ENCODE measurements around the gene SMLR1.

- TF ChIP-seq, protein P1, sequence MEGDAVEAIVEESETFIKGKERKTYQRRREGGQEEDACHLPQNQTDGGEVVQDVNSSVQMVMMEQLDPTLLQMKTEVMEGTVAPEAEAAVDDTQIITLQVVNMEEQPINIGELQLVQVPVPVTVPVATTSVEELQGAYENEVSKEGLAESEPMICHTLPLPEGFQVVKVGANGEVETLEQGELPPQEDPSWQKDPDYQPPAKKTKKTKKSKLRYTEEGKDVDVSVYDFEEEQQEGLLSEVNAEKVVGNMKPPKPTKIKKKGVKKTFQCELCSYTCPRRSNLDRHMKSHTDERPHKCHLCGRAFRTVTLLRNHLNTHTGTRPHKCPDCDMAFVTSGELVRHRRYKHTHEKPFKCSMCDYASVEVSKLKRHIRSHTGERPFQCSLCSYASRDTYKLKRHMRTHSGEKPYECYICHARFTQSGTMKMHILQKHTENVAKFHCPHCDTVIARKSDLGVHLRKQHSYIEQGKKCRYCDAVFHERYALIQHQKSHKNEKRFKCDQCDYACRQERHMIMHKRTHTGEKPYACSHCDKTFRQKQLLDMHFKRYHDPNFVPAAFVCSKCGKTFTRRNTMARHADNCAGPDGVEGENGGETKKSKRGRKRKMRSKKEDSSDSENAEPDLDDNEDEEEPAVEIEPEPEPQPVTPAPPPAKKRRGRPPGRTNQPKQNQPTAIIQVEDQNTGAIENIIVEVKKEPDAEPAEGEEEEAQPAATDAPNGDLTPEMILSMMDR (IDR thresholded peaks at IDR 0.05; ENCODE audit: low read depth, low read length), result no peak
- TF ChIP-seq POLR2A (IDR thresholded peaks at IDR 0.05; ENCODE audit: extremely low read depth, insufficient read length), result no peak
- TF ChIP-seq, protein P2, sequence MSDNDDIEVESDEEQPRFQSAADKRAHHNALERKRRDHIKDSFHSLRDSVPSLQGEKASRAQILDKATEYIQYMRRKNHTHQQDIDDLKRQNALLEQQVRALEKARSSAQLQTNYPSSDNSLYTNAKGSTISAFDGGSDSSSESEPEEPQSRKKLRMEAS (IDR thresholded peaks at IDR 0.05; ENCODE audit: low read depth, low read length), result no peak
- TF ChIP-seq MYC (IDR thresholded peaks at IDR 0.05; ENCODE audit: low read depth, low read length), result no peak
Observed at GRCh38 chr6:130863415-130864230, 36.4 kb downstream of the SMLR1 start.
